C4-2B (cell line): ENCODE measurements around the gene RING1.

Experiments
- CTCF ChIP-seq: fragments of 450-650 bp; conservative IDR thresholded peaks from 2 replicates; pipeline ENCODE4 v1.5.1; 2017; ENCODE audit warnings: mild to moderate bottlenecking
- ZFX ChIP-seq: fragments of 450-650 bp; IDR thresholded peaks from 2 replicates; pipeline ENCODE4 v1.6.1; 2017

- no peak for TF ChIP-seq CTCF
- no peak for TF ChIP-seq ZFX
These were observed 5.1 kb downstream of the RING1 start for GRCh38 chr6:33213166-33213988.
